Tibial nerve (tissue), 4 donors: ENCODE data around the gene VPREB3.

Experiments
- CTCF ChIP-seq, 5 experiments: fragments of 200-600 bp in 3 of 5; fragments of 450-650 bp in 2 of 5; sonication (generic) in 3 of 5; IDR thresholded peaks; one replicate each; pipeline ENCODE4 v1.5.1; 2016 to 2019; ENCODE audit warnings: antibody characterized with exemption in 5 of 5, mild to moderate bottlenecking in 3 of 5, moderate library complexity in 2 of 5
- EP300 ChIP-seq, 2 donors: sonication (generic); formaldehyde crosslinking; IDR thresholded peaks; one replicate each; pipeline ENCODE4 v1.6.1; 2017; ENCODE audit warnings: antibody characterized with exemption in 2 of 2, mild to moderate bottlenecking in 1 of 2
- POLR2A ChIP-seq, 2 donors: fragments of 450-650 bp; IDR thresholded peaks; one replicate each; pipeline ENCODE4 v1.6.1; 2017; ENCODE audit warnings: antibody characterized with exemption in 2 of 2, mild to moderate bottlenecking in 2 of 2, moderate library complexity in 2 of 2

GRCh38 chr22:23784215-23784732 lies 30.0 kb upstream of the VPREB3 start:
- TF ChIP-seq CTCF (IDR thresholded peaks at IDR 0.05) (no peak), EP300 (IDR thresholded peaks at IDR 0.05) (no peak), POLR2A (IDR thresholded peaks at IDR 0.05) (no peak)
